Ammon's horn (tissue), 1 donor: Measurements from ENCODE around the gene SLC48A1.

ENCODE experiments used
- DNase-seq: peaks from one replicate; pipeline ENCODE4 v3.0.0-alpha.2; 2016; ENCODE audit warnings: low spot score

The SLC48A1 gene

GRCh38 chr12:47757840-47758583 lies 15.0 kb upstream of the SLC48A1 start:
- peak; percentile 72 for DNase-seq

GRCh38 chr12:47758584-47758833 lies 14.5 kb upstream of the SLC48A1 start:
- no peak for DNase-seq

DNA sequence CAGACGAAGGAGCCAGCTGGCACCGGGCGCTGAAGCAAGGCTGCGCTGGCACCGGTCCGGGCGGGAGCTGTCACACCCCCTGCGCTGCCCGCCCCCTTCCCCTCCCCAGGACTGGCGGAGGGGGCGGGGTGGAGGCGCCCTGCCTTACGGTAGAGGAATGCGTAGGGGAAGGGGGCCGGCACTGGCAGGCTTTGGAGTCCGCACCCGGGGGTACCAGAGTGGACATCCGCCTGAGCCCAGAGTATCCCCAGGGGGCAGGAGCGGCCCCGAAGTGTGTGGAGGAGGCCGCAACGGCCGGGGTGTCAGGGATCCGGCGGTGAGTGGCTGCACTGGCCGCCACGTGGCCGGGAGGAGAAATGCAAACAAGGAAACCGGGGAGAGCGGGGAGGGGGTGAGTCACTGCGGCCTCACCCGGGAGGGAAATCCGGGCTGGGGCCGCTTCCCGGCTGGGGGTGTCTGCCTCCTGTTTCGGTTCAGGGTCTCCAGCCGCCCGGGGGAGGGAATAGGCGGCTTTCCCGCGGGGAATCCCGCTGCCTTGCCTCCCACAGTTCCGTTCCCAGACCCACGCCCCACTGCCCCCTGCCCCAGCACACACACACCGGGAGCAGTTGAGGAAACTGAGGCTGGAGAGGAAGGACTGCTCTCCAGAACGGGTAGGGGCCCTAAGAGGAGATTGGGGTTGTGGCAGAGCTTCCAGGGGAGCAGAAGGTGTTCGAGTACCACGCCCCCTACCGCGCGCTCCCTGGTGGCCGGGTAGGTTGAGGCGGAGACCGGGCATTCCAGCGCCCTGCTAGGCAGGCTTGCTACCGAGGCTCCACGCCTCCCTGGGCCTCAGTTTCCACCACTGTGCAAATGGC lies 14.0 kb upstream of the SLC48A1 start, which contains the start of gene RAPGEF3:
Gene RAPGEF3, minus strand, starts transcription at position 47 of the 857 bp plus-strand sequence. CDS start 324 bp downstream, outside the sequence.
- DNase-seq, result peak; percentile 92

GRCh38 chr12:47762850-47763465 lies 10.1 kb upstream of the SLC48A1 start:
- DNase-seq, result no peak

DNA sequence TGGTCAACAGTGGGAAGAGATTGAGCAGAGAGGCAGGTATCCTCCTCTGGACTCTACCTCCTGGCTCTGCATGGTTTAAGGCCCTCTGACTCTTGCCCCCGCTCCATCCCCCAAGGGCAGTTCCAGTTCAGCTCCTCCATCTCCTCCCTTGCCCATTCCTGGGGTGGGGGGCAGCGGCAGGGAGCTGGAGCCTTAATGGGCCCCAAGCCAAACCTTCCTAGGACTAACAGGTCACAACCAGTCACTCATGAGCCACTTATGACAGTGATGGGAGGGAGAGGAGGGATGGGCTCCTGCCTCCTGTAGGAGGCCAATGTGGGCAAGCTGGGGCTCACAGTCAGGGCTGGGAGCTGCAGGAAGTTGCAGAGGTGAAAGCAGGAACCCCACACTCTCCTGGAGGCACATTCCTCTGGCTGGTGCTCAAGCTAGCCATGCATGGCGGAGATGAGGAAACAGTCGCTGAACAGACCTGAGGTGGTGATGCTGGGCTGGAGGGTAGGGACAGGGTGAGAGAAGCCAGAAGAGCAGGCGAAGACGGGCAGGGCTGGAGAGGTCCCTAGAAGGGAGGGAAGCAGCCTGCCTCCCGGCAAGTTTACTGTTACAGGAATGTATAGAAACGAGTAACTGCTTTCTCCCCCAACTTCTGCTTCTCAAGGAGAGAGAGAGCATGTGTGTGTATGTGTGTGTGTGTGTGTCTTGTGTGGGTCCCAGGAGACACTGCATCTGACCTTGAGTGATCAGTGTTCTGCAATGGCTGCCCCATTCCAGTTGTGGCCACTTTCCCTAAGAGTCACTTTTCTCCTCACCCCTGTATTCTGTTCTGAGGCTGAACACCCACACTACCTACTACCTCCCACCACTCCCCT lies 9.3 kb upstream of the SLC48A1 start:
- no peak for DNase-seq

GRCh38 chr12:47766502-47767215 lies 6.4 kb upstream of the SLC48A1 start:
- DNase-seq, result no peak

DNA sequence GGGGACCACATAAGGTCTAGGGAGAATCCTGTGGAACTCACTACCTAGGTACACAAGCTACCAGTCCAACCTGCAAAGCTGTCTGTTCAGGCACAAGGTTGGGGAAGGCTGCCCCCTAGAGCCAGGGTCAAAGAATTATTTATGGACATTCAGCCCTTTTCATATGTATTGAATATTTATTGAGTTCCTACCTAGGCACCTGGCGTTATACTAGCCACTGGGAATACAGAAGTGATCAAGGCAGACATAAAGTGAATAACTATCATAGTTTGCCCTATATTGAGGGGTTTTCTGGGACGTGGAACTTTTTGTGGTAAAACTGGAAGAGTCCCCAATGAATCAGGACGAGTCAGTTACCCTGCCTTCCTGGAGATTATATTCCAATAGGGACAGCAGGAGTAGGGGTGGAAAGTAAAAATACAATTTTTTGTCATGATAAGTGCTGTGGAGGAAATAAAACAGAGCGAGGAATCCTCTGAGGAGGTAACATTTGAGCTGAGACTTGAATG lies 5.8 kb upstream of the SLC48A1 start:
- DNase-seq, result peak; percentile 85

- no peak for DNase-seq
Observed at GRCh38 chr12:47768323-47768811, 4.7 kb upstream of the SLC48A1 start.

GRCh38 chr12:47769234-47770085 lies 3.6 kb upstream of the SLC48A1 start:
- DNase-seq, result no peak

- no peak for DNase-seq
Observed at GRCh38 chr12:47770086-47770726, 2.8 kb upstream of the SLC48A1 start.

- DNase-seq, result no peak
Observed at GRCh38 chr12:47771304-47771703, 1.7 kb upstream of the SLC48A1 start.

GRCh38 chr12:47772094-47772660 lies 861 bp upstream of the SLC48A1 start:
- DNase-seq, result no peak

- no peak for DNase-seq
Observed at GRCh38 chr12:47772738-47773061, 338 bp upstream of the SLC48A1 start.

DNA sequence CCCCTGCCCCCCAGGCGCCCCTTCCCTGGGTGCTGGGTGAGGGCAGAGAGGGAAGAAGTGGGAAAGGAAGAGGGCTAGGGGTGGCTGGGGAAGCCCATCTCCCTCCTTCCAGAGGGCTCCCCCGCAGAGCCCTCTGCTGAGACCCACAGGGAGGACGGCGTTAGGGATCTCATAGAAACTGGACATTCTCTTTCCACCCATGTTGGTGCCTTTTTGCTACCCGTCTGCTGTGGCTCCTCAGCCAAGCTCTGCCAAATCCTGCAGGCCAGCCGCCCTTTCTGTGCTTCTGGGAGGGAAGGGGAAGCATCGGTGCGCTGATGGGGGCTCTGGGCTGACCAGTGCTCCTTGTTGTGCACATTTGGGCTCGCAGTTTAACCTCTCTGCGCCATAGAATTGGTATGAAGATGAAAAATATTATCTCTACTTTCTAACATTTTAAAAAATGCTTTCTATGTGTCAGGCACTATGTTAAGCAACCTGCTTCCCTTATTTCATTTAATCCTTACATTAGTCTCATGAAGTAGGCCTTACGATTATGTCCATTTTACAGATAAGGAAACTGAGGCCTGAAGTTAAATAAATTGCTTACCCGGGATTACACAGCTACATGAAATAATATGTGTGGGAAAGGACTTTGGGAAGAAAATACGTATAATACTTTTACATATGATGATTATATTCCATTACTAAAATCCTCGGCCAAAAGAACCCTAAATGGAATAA lies 981 bp downstream of the SLC48A1 start:
- no peak for DNase-seq

DNA sequence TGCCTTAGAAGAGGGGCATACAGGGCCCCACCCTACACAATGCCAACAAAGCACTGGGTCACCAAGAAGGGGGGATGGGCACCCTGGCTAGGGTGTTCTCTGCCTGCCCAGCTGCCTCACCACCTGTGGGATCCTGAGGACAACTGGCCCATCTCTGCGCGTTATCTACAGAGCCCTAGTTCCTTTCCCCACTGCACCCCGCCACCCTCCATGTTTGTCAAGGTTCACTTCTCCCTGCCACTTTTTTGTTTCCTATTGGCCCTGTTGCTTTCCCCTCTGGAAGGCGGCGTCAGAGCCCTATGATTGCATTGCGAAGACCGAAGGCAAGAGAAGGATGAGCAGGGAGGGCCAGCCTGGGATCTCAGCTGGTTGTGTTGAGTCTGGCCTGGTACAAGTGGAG lies 1.6 kb downstream of the SLC48A1 start:
- no peak for DNase-seq

GRCh38 chr12:47775100-47775911 lies 2.3 kb downstream of the SLC48A1 start:
- peak; percentile 73 for DNase-seq

GRCh38 chr12:47776471-47777143 lies 3.6 kb downstream of the SLC48A1 start:
- DNase-seq, result no peak
